Mesenchymal stem cell (in vitro differentiated cells and primary cell): ENCODE results near the gene IFT74.

Experiments used
- DNase-seq: peaks from one replicate; pipeline ENCODE4 v3.0.0-alpha.2; 2013
- H2AFZ ChIP-seq: one replicate; pipeline ENCODE4 v1.6.1; 2013; ENCODE audit warnings: low read depth, mild to moderate bottlenecking, control low read depth, inconsistent platforms, low read length, moderate library complexity
- H2AK5ac ChIP-seq: 2 replicates; pipeline ENCODE4 v1.6.1; 2013; ENCODE audit warnings: low read length, moderate library complexity, mild to moderate bottlenecking, inconsistent platforms; ENCODE audit not compliant: severe bottlenecking
- H2BK120ac ChIP-seq: one replicate; pipeline ENCODE4 v1.6.1; 2013; ENCODE audit warnings: low read depth, mild to moderate bottlenecking, inconsistent platforms, low read length, moderate library complexity
- H2BK12ac ChIP-seq, 2 experiments: one replicate each; pipeline ENCODE4 v1.6.1; 2013; ENCODE audit warnings: inconsistent platforms in 2 of 2, low read length in 2 of 2, mild to moderate bottlenecking in 2 of 2, moderate library complexity in 2 of 2, control low read depth in 1 of 2
- H2BK15ac ChIP-seq: one replicate; pipeline ENCODE4 v1.6.1; 2013; ENCODE audit warnings: mild to moderate bottlenecking, low read depth, inconsistent platforms; ENCODE audit not compliant: poor library complexity, severe bottlenecking
- H2BK5ac ChIP-seq: 2 replicates; pipeline ENCODE4 v1.6.1; 2013; ENCODE audit warnings: low read depth, mild to moderate bottlenecking, low read length, control low read depth, inconsistent platforms; ENCODE audit not compliant: poor library complexity, severe bottlenecking
- H3K14ac ChIP-seq, 2 experiments: one replicate each; pipeline ENCODE4 v1.6.1; 2013; ENCODE audit warnings: inconsistent platforms in 2 of 2, low read length in 2 of 2, control low read depth in 1 of 2, mild to moderate bottlenecking in 1 of 2, moderate library complexity in 1 of 2
- H3K18ac ChIP-seq, 2 experiments: one replicate each; pipeline ENCODE4 v1.6.1; 2013; ENCODE audit warnings: inconsistent platforms in 2 of 2, low read length in 2 of 2, control low read depth in 1 of 2, low read depth in 1 of 2, mild to moderate bottlenecking in 1 of 2
- H3K23ac ChIP-seq, 2 experiments: one replicate each; pipeline ENCODE4 v1.6.1; 2013; ENCODE audit warnings: inconsistent platforms in 2 of 2, low read length in 2 of 2, mild to moderate bottlenecking in 2 of 2, moderate library complexity in 2 of 2, control low read depth in 1 of 2
- H3K27ac ChIP-seq: 2 replicates; pipeline ENCODE4 v1.5.1; 2013; ENCODE audit warnings: mild to moderate bottlenecking, moderate library complexity, low read length, control low read depth, inconsistent platforms; ENCODE audit not compliant: poor library complexity, severe bottlenecking
- H3K27me3 ChIP-seq, 2 experiments: 2 replicates each; pipeline versions ENCODE4 v1.6.1 to v1.7.0; 2013; ENCODE audit warnings: low read length in 2 of 2, mild to moderate bottlenecking in 2 of 2, moderate library complexity in 2 of 2, control low read depth in 1 of 2, inconsistent platforms in 1 of 2; ENCODE audit not compliant: control insufficient read depth in 1 of 2, insufficient read depth in 1 of 2
- H3K36me3 ChIP-seq, 2 experiments: 2 replicates each; pipeline versions ENCODE4 v1.6.1 to v1.7.0; 2013; ENCODE audit warnings: low read length in 2 of 2, control low read depth in 1 of 2, inconsistent platforms in 1 of 2, low read depth in 1 of 2, mild to moderate bottlenecking in 1 of 2; ENCODE audit not compliant: insufficient read depth in 2 of 2, control insufficient read depth in 1 of 2
- H3K4ac ChIP-seq, 2 experiments: one replicate each; pipeline ENCODE4 v1.6.1; 2013; ENCODE audit warnings: inconsistent platforms in 2 of 2, low read length in 2 of 2, mild to moderate bottlenecking in 2 of 2, moderate library complexity in 2 of 2, control low read depth in 1 of 2, low read depth in 1 of 2
- H3K4me1 ChIP-seq: 2 replicates; pipeline ENCODE4 v1.6.1; 2013; ENCODE audit warnings: low read depth, low read length, control low read depth; ENCODE audit not compliant: control insufficient read depth, insufficient read depth
- H3K4me2 ChIP-seq: 2 replicates; pipeline ENCODE4 v1.6.1; 2013; ENCODE audit warnings: low read length, mild to moderate bottlenecking, inconsistent platforms; ENCODE audit not compliant: poor library complexity, severe bottlenecking
- H3K4me3 ChIP-seq, 2 experiments: 2 replicates each; pipeline versions ENCODE4 v1.5.1 to v1.7.0; 2013; ENCODE audit warnings: low read length in 2 of 2, mild to moderate bottlenecking in 2 of 2, control low read depth in 1 of 2, low read depth in 1 of 2; ENCODE audit not compliant: insufficient read depth in 1 of 2
- H3K79me1 ChIP-seq: replicated peaks from 2 replicates; pipeline ENCODE4 v1.6.1; 2013; ENCODE audit warnings: mild to moderate bottlenecking, control low read depth, low read length, inconsistent platforms; ENCODE audit not compliant: poor library complexity, severe bottlenecking
- H3K9ac ChIP-seq: 2 replicates; pipeline ENCODE4 v1.7.0; 2013; ENCODE audit warnings: mild to moderate bottlenecking, low read length, moderate library complexity
- H3K9me3 ChIP-seq: 2 replicates; pipeline ENCODE4 v1.7.0; 2013; ENCODE audit warnings: mild to moderate bottlenecking, low read length; ENCODE audit not compliant: control insufficient read depth
- H4K8ac ChIP-seq: one replicate; pipeline ENCODE4 v1.6.1; 2013; ENCODE audit warnings: inconsistent platforms, mild to moderate bottlenecking, low read length, moderate library complexity
- H4K91ac ChIP-seq: one replicate; pipeline ENCODE4 v1.6.1; 2013; ENCODE audit warnings: mild to moderate bottlenecking, low read length, inconsistent platforms
- WGBS: methylation state at CpG from one replicate; pipeline ENCODE4 v1.1.7; 2013; ENCODE audit warnings: mixed read lengths; 5-methylcytosine and 5-hydroxymethylcytosine counted together

IFT74 gene

GRCh38 chr9:27054125-27054524 is 97.9 kb downstream of the IFT74 start:
- no peak overlapping the region for H3K4me3 ChIP-seq
- H3K4me1 ChIP-seq: no peaks in the 10 kb centered on the region
- H2BK120ac ChIP-seq: no peak overlapping the region
- no peak overlapping the region for H3K18ac ChIP-seq
- H3K79me1 ChIP-seq: no peaks in the 10 kb centered on the region
- H3K4ac ChIP-seq: no peak overlapping the region
- H3K27me3 ChIP-seq: no peaks in the 10 kb centered on the region
- H2AK5ac ChIP-seq: no peak overlapping the region
- H3K23ac ChIP-seq: no peak overlapping the region
- peaks cover 0 to 11% of the 10 kb centered on the region in 2 experiments for H3K36me3 ChIP-seq
- no peak for DNase-seq
- H2BK15ac ChIP-seq: no peak overlapping the region
- H3K27ac ChIP-seq: no peak overlapping the region
- H3K9ac ChIP-seq: no peak overlapping the region
- WGBS: 100% methylated on average over 1 of the region's 1 CpG
- no peak overlapping the region for H2BK12ac ChIP-seq
- no peak overlapping the region for H3K4me2 ChIP-seq
- H4K8ac ChIP-seq: no peak overlapping the region
- no peak overlapping the region for H2BK5ac ChIP-seq
- no peak overlapping the region for H4K91ac ChIP-seq
- H3K14ac ChIP-seq: no peak overlapping the region
- no peaks in the 10 kb centered on the region for H3K9me3 ChIP-seq
- no peak overlapping the region for H2AFZ ChIP-seq

- Histone ChIP-seq H4K91ac (no peak overlapping the region), H3K23ac (no peak overlapping the region), H3K27me3 (no peaks in the 10 kb centered on the region), H2BK15ac (no peak overlapping the region), H3K18ac (no peak overlapping the region), H3K14ac (no peak overlapping the region), H3K36me3 (peaks cover 0 to 9% of the 10 kb centered on the region in 2 experiments), H2BK12ac (no peak overlapping the region), H2BK120ac (no peak overlapping the region), H3K9ac (no peak overlapping the region), H2BK5ac (no peak overlapping the region), H3K4me3 (no peak overlapping the region), H3K4me1 (no peaks in the 10 kb centered on the region), H3K9me3 (no peaks in the 10 kb centered on the region), H3K4ac (peak overlapping the region in 1 of 2 experiments; percentile 9), H2AFZ (no peak overlapping the region), H4K8ac (no peak overlapping the region), H2AK5ac (no peak overlapping the region), H3K79me1 (no peaks in the 10 kb centered on the region), H3K27ac (no peak overlapping the region), H3K4me2 (no peak overlapping the region)
- DNase-seq: no peak
Observed at GRCh38 chr9:27054841-27055240, 98.6 kb downstream of the IFT74 start.

GRCh38 chr9:27059412-27059811 is 103.2 kb downstream of the IFT74 start:
- WGBS: no CpG with 5 or more reads among the region's 1 CpG
- H3K9ac ChIP-seq: no peak overlapping the region

DNA sequence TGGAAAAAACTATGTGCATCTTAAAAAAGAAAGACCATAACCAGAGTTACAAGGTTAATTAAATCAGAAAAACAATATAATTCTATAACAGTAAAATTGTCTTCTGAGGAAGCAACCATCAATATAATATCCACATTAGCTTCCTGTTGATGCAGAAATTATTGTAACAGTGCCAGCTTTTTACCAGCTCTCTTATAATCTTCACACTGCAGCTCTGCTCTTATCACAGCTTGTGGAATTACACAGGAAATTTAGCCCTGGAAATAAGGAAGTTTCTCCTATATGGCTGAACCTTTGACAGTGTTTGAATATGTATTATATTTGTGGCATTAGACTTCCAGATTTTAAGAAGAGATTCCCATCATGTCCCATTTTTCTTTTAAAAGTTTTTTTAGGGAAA is 103.7 kb downstream of the IFT74 start:
- Histone ChIP-seq H2AK5ac (no peak overlapping the region), H3K18ac (no peak overlapping the region), H3K14ac (no peak overlapping the region), H4K8ac (no peak overlapping the region), H2BK5ac (no peak overlapping the region), H3K9ac (no peak overlapping the region), H3K79me1 (no peaks in the 10 kb centered on the region), H3K4ac (no peak overlapping the region), H3K4me2 (no peak overlapping the region), H2AFZ (no peak overlapping the region), H3K4me1 (no peaks in the 10 kb centered on the region), H2BK15ac (no peak overlapping the region), H4K91ac (no peak overlapping the region), H3K27ac (no peak overlapping the region), H3K36me3 (peaks cover 0 to 14% of the 10 kb centered on the region in 2 experiments), H3K4me3 (no peak overlapping the region), H3K23ac (no peak overlapping the region), H3K27me3 (no peaks in the 10 kb centered on the region), H2BK12ac (no peak overlapping the region), H2BK120ac (no peak overlapping the region), H3K9me3 (no peaks in the 10 kb centered on the region)
- no peak for DNase-seq

More at GRCh38 chr9:27059412-27059811, 103.2 kb downstream of the IFT74 start:
- H3K9me3 ChIP-seq: no peaks in the 10 kb centered on the region
- peaks cover 0 to 14% of the 10 kb centered on the region in 2 experiments for H3K36me3 ChIP-seq
- no peak overlapping the region for H3K4me2 ChIP-seq
- H3K4ac ChIP-seq: no peak overlapping the region
- H2BK12ac ChIP-seq: no peak overlapping the region
- no peaks in the 10 kb centered on the region for H3K79me1 ChIP-seq
- no peak overlapping the region for H3K27ac ChIP-seq
- no peak overlapping the region for H3K14ac ChIP-seq
- no peak overlapping the region for H2BK5ac ChIP-seq
- no peak overlapping the region for H2BK15ac ChIP-seq
- H3K27me3 ChIP-seq: no peaks in the 10 kb centered on the region
- no peak overlapping the region for H3K18ac ChIP-seq
- no peak overlapping the region for H2AFZ ChIP-seq
- no peak overlapping the region for H4K8ac ChIP-seq
- no peak overlapping the region for H3K23ac ChIP-seq
- no peak overlapping the region for H2BK120ac ChIP-seq
- no peak overlapping the region for H4K91ac ChIP-seq
- H2AK5ac ChIP-seq: no peak overlapping the region
- no peak overlapping the region for H3K4me3 ChIP-seq
- DNase-seq: no peak
- H3K4me1 ChIP-seq: no peaks in the 10 kb centered on the region
